ENCODE measurements around the gene AGAP4.
"Not testable (repeated sequence)": the region's sequence is repeated elsewhere in the genome, so short reads cannot be mapped to it uniquely, and the experiment has no call there.

DNA sequence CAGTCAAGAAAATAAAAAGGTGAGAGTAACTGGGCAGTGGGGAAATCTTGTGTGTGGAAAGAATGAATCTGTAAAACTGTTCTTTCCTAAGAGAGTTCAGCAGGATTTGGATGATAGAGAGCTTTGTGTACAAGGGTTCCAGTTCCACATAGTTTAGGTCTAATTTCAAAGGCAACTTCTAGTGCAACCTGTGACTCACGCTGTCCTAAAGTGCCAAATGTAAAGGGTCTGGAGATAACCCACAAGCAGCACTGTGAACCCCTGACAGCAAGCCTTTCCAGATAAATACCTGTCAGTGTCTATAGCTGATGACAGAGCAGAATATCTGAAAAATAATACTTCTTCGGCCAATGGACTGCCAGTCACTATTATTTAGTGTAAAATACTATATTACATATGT lies 16.3 kb upstream of the AGAP4 start:
- TF ChIP-seq, protein P1, sequence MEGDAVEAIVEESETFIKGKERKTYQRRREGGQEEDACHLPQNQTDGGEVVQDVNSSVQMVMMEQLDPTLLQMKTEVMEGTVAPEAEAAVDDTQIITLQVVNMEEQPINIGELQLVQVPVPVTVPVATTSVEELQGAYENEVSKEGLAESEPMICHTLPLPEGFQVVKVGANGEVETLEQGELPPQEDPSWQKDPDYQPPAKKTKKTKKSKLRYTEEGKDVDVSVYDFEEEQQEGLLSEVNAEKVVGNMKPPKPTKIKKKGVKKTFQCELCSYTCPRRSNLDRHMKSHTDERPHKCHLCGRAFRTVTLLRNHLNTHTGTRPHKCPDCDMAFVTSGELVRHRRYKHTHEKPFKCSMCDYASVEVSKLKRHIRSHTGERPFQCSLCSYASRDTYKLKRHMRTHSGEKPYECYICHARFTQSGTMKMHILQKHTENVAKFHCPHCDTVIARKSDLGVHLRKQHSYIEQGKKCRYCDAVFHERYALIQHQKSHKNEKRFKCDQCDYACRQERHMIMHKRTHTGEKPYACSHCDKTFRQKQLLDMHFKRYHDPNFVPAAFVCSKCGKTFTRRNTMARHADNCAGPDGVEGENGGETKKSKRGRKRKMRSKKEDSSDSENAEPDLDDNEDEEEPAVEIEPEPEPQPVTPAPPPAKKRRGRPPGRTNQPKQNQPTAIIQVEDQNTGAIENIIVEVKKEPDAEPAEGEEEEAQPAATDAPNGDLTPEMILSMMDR (conservative IDR thresholded peaks at IDR 0.05; ENCODE audit: low read length): not testable (repeated sequence)
- TF ChIP-seq EZH2phosphoT487 (IDR thresholded peaks at IDR 0.05; ENCODE audit: borderline replicate concordance, low read depth, low read length): not testable (repeated sequence)

Measured in OCI-LY7 (cell line).